HG03025 (cell line): Measurements from ENCODE around the gene KPTN.

Experiments
- ATAC-seq: cut with Tn5 transposase; IDR thresholded peaks from one replicate; pipeline ENCODE4 v1.9.1; 2021; ENCODE audit warnings: mild to moderate bottlenecking, moderate library complexity; ENCODE audit not compliant: unreplicated experiment, low FRiP score

KPTN gene

GRCh38 chr19:47471381-47471732 is 12.7 kb downstream of the KPTN start:
- no peak for ATAC-seq

GRCh38 chr19:47470447-47471195 is 13.4 kb downstream of the KPTN start:
- no peak for ATAC-seq

GRCh38 chr19:47469719-47470118 is 14.3 kb downstream of the KPTN start:
- ATAC-seq, result no peak

- ATAC-seq, result no peak
Measured at GRCh38 chr19:47469363-47469700, 14.7 kb downstream of the KPTN start.

- no peak for ATAC-seq
Measured at GRCh38 chr19:47467914-47468313, 16.1 kb downstream of the KPTN start.

- no peak for ATAC-seq
Measured at GRCh38 chr19:47465957-47466356, 18.1 kb downstream of the KPTN start.

GRCh38 chr19:47464675-47465419 is 19.2 kb downstream of the KPTN start:
- ATAC-seq, result no peak

- ATAC-seq, result no peak
Measured at GRCh38 chr19:47461876-47462275, 22.1 kb downstream of the KPTN start.

- no peak for ATAC-seq
Measured at GRCh38 chr19:47459477-47459876, 24.5 kb downstream of the KPTN start.

- ATAC-seq, result no peak
Measured at GRCh38 chr19:47458672-47459071, 25.3 kb downstream of the KPTN start.

GRCh38 chr19:47456721-47457474 is 27.1 kb downstream of the KPTN start:
- ATAC-seq, result no peak

GRCh38 chr19:47450478-47450877 is 33.5 kb downstream of the KPTN start:
- ATAC-seq, result no peak

- no peak for ATAC-seq
Measured at GRCh38 chr19:47448360-47448727, 35.7 kb downstream of the KPTN start.

- no peak for ATAC-seq
Measured at GRCh38 chr19:47447470-47448359, 36.3 kb downstream of the KPTN start.

GRCh38 chr19:47446534-47447469 is 37.2 kb downstream of the KPTN start:
- ATAC-seq, result no peak

- ATAC-seq, result no peak
Measured at GRCh38 chr19:47445937-47446402, 38.0 kb downstream of the KPTN start.

GRCh38 chr19:47445527-47445926 is 38.5 kb downstream of the KPTN start:
- ATAC-seq, result no peak

- ATAC-seq, result no peak
Measured at GRCh38 chr19:47444388-47444821, 39.6 kb downstream of the KPTN start.

GRCh38 chr19:47443331-47443730 is 40.7 kb downstream of the KPTN start:
- no peak for ATAC-seq
